COLO668 (cell line): Measurements from ENCODE around the gene TMEM266.

Experiments used
- DNase-seq: peaks from one replicate; lab custom pipeline; 2025; ENCODE audit not compliant: unreplicated experiment; lab: John Stamatoyannopoulos, UW

TMEM266 gene

GRCh38 chr15:76160426-76161152 lies 100.8 kb downstream of the TMEM266 start:
- no peak for DNase-seq

DNA sequence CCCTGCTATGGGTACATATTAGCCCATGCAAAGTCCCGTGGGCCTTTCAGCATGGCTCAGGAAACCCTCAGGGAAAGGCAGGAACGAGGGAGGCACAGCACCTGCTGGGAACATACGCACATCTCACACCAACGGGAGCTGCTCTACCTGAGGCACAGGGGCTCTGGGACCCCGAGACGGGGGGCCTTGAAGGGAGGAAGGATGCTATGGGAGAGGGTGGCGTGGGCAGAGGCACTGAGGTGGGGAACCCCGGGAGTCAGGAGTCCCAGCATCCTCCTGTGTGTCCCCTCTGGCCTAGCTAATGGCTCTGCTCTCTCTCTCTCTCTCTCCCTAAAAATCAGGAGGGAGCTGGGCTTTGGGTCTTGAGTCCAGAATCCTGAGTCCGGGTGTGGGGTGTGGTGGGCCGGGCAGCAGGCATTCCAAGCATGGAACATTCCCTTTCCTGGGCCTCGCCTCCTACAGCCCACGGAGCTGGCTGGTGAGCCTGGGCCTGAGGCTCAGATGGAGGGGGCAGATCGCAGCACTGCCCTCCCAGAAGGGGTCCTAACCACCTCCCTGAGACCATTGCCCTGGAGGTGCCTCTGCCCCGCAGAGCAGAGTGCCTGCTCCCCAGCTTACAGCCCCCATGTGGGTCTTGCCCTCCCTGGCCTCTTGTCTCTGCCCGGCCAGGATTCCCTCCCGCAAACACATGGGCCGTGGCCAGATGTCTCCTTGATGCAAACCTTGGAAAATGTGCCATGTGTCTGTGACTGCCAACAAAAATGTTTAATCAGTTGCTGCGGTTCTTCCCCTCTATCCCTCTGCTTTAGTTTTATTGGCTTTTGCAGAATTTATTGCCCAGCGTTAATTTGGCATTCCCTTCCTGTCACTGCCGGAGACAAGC lies 101.6 kb downstream of the TMEM266 start:
- DNase-seq: no peak

GRCh38 chr15:76162036-76162398 lies 102.2 kb downstream of the TMEM266 start:
- DNase-seq: no peak

GRCh38 chr15:76162784-76163456 lies 103.1 kb downstream of the TMEM266 start:
- no peak for DNase-seq

GRCh38 chr15:76163457-76164295 lies 103.9 kb downstream of the TMEM266 start:
- DNase-seq: no peak

- no peak for DNase-seq
Measured at GRCh38 chr15:76164602-76165001, 104.8 kb downstream of the TMEM266 start.

DNA sequence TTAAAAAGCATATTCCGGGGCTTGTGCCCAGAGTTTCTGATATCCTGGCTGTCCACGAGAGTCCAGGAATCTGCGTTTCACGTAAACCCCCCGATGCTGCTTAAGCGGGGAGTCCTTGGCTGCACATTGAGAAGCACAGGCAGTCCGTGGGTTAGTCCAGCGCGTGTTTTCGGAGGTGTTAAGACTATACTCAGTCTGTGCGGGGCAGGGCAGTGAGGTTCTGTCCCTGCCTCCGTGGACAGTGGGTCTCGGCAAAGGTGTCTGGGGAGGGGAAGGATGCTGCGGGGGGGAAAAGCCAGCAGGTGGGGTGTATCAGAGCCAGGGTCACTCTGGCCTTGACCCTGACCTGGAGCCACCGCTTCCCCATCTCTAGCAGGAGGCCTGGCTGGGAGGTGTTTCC lies 106.2 kb downstream of the TMEM266 start:
- DNase-seq: no peak

DNA sequence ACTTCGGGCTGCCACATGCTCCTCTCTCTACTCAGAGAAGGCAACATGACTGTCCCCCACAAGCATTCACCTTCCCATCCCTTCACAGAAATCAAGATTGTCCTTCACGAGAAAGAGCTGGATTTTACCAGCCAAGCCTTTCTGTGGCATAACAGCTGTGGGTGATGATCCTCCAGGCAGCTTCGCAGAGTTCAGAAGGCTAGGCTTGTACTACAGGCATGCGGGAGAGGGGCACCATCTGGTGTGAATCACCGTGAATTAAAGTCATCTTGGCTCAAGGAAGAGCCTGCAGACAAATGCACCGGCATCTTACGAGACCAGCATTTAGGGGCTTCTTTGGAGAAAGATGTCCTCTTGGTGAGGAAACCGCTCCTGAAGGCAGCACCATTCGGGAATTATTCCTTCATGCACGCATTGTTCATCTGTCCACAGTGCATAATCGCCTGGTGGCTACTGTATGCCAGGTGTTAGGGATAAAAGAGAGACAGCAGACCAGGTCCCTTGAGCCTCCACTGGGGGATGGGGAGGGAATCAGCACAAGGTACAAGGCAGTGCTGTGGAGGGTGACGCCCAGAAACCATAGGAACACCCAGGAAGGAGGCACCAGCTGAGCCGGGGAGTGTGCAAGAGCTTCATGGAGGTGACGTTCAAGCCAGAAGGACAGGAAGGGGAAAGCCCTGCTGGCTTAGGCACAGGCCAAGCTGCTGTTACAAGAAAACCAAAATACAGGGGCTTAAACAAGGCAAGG lies 108.6 kb downstream of the TMEM266 start:
- peak; percentile 6 for DNase-seq

DNA sequence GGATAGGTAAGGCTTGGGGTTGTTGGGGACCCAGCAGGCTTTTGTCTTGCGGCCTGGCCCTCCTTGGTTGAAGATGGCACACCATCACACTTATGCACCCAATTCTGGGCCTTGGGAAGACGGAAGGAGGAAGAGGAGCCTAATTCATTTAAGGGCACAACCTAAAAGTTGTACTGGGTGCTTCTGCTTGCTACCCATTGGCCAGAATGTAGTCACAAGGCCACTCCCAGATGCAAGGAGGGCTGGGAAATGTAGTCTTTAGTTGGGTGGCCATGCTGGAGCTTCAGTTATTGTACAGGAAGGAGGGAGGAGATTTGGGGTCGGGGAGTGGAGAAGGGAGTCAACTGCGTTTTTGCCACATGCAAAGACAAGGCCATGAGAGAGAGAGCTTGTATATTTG lies 109.2 kb downstream of the TMEM266 start:
- no peak for DNase-seq

DNA sequence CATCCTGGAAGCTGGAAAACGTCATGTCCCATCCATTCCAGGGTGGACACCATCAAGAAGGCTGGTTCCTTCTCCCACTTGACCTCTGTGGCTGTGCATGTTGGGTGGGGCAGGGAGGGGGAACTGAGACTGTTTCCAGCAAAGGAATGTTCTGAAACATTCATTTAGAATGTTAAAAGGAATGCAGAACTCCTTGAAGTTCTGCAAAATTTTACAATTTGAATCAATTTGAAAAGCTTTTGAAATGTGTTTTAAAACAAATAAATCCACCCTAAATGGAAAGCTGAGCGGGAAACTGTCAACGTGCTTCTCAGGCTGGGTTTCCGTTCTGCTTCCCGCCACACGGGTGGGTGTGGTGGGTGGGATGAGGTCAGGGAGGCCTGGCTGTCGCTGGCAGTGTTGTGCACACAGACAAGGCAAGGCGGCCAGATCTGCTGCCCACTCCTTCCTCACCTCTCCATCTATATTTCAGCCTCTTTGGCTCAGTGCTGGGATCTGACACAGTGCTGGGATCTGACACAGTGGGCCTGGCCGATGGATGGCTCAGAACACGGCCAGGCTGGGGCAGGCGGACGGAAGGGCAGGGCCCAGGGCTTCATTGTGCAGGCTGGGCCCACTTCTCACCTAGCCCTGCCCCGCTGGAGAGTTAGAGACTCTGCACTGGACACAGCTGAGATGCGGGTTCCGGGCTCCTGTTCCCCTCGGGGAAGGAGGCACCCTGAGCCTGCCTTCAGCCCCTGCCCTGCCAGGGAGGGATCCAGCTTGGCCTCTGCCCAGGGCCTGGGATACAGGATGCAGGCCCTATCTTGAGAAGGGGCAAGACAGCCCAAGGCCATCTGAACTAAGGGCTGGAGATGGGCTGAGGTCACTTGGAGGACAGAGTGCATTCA lies 110.4 kb downstream of the TMEM266 start:
- no peak for DNase-seq

DNA sequence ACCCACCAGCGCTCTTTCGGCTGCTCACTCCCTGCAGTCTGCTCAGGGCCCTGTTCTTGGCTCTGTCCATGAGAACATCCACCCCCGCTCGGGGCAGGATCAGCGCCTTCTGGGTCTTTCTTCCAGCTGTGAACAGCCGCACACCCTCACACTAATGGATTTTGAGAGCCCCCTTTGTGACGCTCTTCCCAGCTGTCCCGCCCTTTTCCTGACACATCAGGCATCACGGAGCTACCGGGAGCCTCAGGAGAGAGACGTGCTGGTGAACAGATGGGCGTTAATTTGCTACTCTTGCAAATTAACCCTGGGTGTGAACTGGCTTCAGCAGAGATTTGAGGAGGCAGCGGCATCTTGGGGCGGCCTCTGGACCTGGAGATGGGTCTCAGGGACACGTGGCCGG lies 113.0 kb downstream of the TMEM266 start:
- no peak for DNase-seq

GRCh38 chr15:76173317-76173834 lies 113.6 kb downstream of the TMEM266 start:
- DNase-seq: no peak

- no peak for DNase-seq
Measured at GRCh38 chr15:76174654-76175053, 114.9 kb downstream of the TMEM266 start.

- DNase-seq: no peak
Measured at GRCh38 chr15:76175442-76175841, 115.7 kb downstream of the TMEM266 start.

- no peak for DNase-seq
Measured at GRCh38 chr15:76176059-76176458, 116.3 kb downstream of the TMEM266 start.

- DNase-seq: no peak
Measured at GRCh38 chr15:76176487-76177085, 116.8 kb downstream of the TMEM266 start.

DNA sequence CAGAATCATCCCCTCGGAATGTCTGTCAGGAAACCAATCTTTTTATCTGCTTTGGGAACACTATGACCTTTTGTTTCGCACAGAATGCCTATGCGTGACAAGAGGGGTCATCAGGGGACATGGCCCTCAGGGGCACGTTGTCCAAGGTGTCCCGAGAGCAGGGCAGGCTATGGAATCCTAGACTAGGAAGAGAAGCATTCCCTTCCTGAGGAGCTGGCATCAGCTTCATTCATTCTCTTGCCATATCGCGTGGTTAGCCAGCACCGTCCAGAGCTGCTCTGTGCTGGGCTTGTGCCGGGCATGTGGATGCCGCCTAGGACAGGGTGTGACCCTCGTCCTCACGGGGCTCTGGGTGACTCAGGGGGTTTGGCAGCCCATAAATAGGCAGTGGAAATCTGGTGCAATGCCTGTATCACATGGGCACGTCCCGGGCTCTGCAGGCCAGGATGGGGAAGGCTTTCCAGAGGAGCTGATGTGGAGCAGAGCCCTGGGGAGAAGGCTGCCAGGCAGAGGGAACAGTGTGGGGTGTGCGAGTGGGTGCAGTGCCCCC lies 117.8 kb downstream of the TMEM266 start:
- DNase-seq: no peak

GRCh38 chr15:76178296-76179000 lies 118.7 kb downstream of the TMEM266 start:
- no peak for DNase-seq
